Activated CD4-positive, alpha-beta memory T cell treated with anti-CD3 and anti-CD28 coated beads for 36 hours (primary cell): ENCODE results near the gene MS4A3. TPM values are rescaled to one million over a fixed set of nuclear protein-coding genes. Genes with fewer than 3 reads are reported as not detected.
"Not testable (repeated sequence)": the region's sequence is repeated elsewhere in the genome, so short reads cannot be mapped to it uniquely, and the experiment has no call there.

Experiments
- CTCF ChIA-PET: fragments of 350-600 bp; sonication (Branson Sonifier 250); formaldehyde crosslinking; loops from one replicate; lab custom pipeline; 2021; ENCODE audit warnings: antibody characterized with exemption, inconsistent platforms; lab: Charles Lee
- POLR2A ChIA-PET: fragments of 350-600 bp; sonication (Branson Sonifier 250); formaldehyde crosslinking; loops from one replicate; lab custom pipeline; 2021; ENCODE audit warnings: antibody characterized with exemption; lab: Charles Lee
- DNase-seq: peaks from one replicate; pipeline ENCODE4 v3.0.0-alpha.2; 2020
- H3K27ac Mint-ChIP-seq: one replicate; pipeline ENCODE4 v1.8.0; 2021; ENCODE audit warnings: mixed read lengths
- H3K27me3 Mint-ChIP-seq: one replicate; pipeline ENCODE4 v1.8.0; 2021; ENCODE audit warnings: mixed read lengths
- H3K36me3 Mint-ChIP-seq: one replicate; pipeline ENCODE4 v1.8.0; 2021; ENCODE audit warnings: mixed read lengths
- H3K4me1 Mint-ChIP-seq: one replicate; pipeline ENCODE4 v1.8.0; 2021; ENCODE audit warnings: low read depth, mixed read lengths
- H3K4me3 Mint-ChIP-seq: one replicate; pipeline ENCODE4 v1.8.0; 2021; ENCODE audit warnings: mild to moderate bottlenecking, mixed read lengths
- H3K9me3 Mint-ChIP-seq: one replicate; pipeline ENCODE4 v1.8.0; 2021; ENCODE audit warnings: mixed read lengths
- intact Hi-C: fragments of 100-400 bp; cut with micrococcal nuclease; formaldehyde crosslinking; loops from one replicate; pipeline ENCODE4 v1.15.1; 2023
- total RNA-seq, 2 experiments: library from RNA; stranded (reverse); gene quantifications; one replicate each; pipeline ENCODE4 v1.2.3, GENCODE V29; 2021

The MS4A3 gene
- total RNA-seq, 2 experiments from 2014 or later: not detected

GRCh38 chr11:60069450-60069849 is 13.0 kb downstream of the MS4A3 start:
- peaks cover 4% of the 10 kb centered on the region for H3K27me3 Mint-ChIP-seq
- no peak overlapping the region for H3K27ac Mint-ChIP-seq
- no peak for DNase-seq
- no peak overlapping the region for H3K4me3 Mint-ChIP-seq
- intact Hi-C loops: no loop called here
- POLR2A ChIA-PET: no interaction called here
- CTCF ChIA-PET: interaction anchor here (0.6 kb wide), 1 partner anchor 196 kb away, joined by 4 read pairs; no protein-coding TSS in a partner anchor
- H3K36me3 Mint-ChIP-seq: no peaks in the 10 kb centered on the region
- no peaks in the 10 kb centered on the region for H3K4me1 Mint-ChIP-seq
- H3K9me3 Mint-ChIP-seq: no peaks in the 10 kb centered on the region

GRCh38 chr11:60071644-60072043 is 15.2 kb downstream of the MS4A3 start:
- H3K27ac Mint-ChIP-seq, H3K27me3 Mint-ChIP-seq, intact Hi-C loops, H3K4me1 Mint-ChIP-seq, H3K4me3 Mint-ChIP-seq, H3K9me3 Mint-ChIP-seq, DNase-seq, H3K36me3 Mint-ChIP-seq, POLR2A ChIA-PET, CTCF ChIA-PET: not testable (repeated sequence)

GRCh38 chr11:60077216-60077817 is 20.9 kb downstream of the MS4A3 start:
- Mint-ChIP-seq H3K27me3 (peaks cover 5% of the 10 kb centered on the region), H3K27ac (no peak overlapping the region), H3K36me3 (no peaks in the 10 kb centered on the region), H3K4me1 (no peaks in the 10 kb centered on the region), H3K9me3 (peaks cover 6% of the 10 kb centered on the region), H3K4me3 (no peak overlapping the region)
- CTCF ChIA-PET: no interaction called here
- POLR2A ChIA-PET: no interaction called here
- intact Hi-C loops: no loop called here
- no peak for DNase-seq

- no peak for DNase-seq
- CTCF ChIA-PET: no interaction called here
- peaks cover 6% of the 10 kb centered on the region for H3K9me3 Mint-ChIP-seq
- intact Hi-C loops: no loop called here
- POLR2A ChIA-PET: no interaction called here
- no peak overlapping the region for H3K4me3 Mint-ChIP-seq
- H3K27ac Mint-ChIP-seq: no peak overlapping the region
- H3K27me3 Mint-ChIP-seq: peaks cover 6% of the 10 kb centered on the region
- H3K36me3 Mint-ChIP-seq: no peaks in the 10 kb centered on the region
- H3K4me1 Mint-ChIP-seq: no peaks in the 10 kb centered on the region
Observed at GRCh38 chr11:60077981-60078380, 21.5 kb downstream of the MS4A3 start.

- CTCF ChIA-PET: no interaction called here
- H3K9me3 Mint-ChIP-seq: peaks cover 6% of the 10 kb centered on the region
- POLR2A ChIA-PET: no interaction called here
- no peak overlapping the region for H3K4me3 Mint-ChIP-seq
- no peaks in the 10 kb centered on the region for H3K36me3 Mint-ChIP-seq
- H3K27me3 Mint-ChIP-seq: peaks cover 6% of the 10 kb centered on the region
- DNase-seq: no peak
- intact Hi-C loops: no loop called here
- H3K27ac Mint-ChIP-seq: no peak overlapping the region
- H3K4me1 Mint-ChIP-seq: no peaks in the 10 kb centered on the region
Observed at GRCh38 chr11:60078745-60079144, 22.3 kb downstream of the MS4A3 start.

GRCh38 chr11:60080535-60080934 is 24.1 kb downstream of the MS4A3 start:
- Mint-ChIP-seq H3K9me3 (peaks cover 6% of the 10 kb centered on the region), H3K4me3 (no peak overlapping the region), H3K27ac (no peak overlapping the region), H3K36me3 (no peaks in the 10 kb centered on the region), H3K4me1 (no peaks in the 10 kb centered on the region), H3K27me3 (peaks cover 17% of the 10 kb centered on the region)
- no peak for DNase-seq
- ChIA-PET POLR2A (no interaction called here), CTCF (no interaction called here)
- intact Hi-C loops: no loop called here

- H3K36me3 Mint-ChIP-seq: no peaks in the 10 kb centered on the region
- H3K27ac Mint-ChIP-seq: no peak overlapping the region
- DNase-seq: no peak
- CTCF ChIA-PET: no interaction called here
- intact Hi-C loops: no loop called here
- no peaks in the 10 kb centered on the region for H3K4me1 Mint-ChIP-seq
- no peak overlapping the region for H3K4me3 Mint-ChIP-seq
- H3K27me3 Mint-ChIP-seq: peaks cover 33% of the 10 kb centered on the region
- H3K9me3 Mint-ChIP-seq: peaks cover 2% of the 10 kb centered on the region
- POLR2A ChIA-PET: no interaction called here
Observed at GRCh38 chr11:60084631-60085273, 28.3 kb downstream of the MS4A3 start.

- DNase-seq: no peak
- no peaks in the 10 kb centered on the region for H3K4me1 Mint-ChIP-seq
- no peak overlapping the region for H3K4me3 Mint-ChIP-seq
- H3K36me3 Mint-ChIP-seq: no peaks in the 10 kb centered on the region
- intact Hi-C loops: no loop called here
- ChIA-PET CTCF (no interaction called here), POLR2A (no interaction called here)
- H3K9me3 Mint-ChIP-seq: no peaks in the 10 kb centered on the region
- no peak overlapping the region for H3K27ac Mint-ChIP-seq
- peaks cover 28% of the 10 kb centered on the region for H3K27me3 Mint-ChIP-seq
Observed at GRCh38 chr11:60085909-60086308, 29.4 kb downstream of the MS4A3 start.

GRCh38 chr11:60087239-60087638 is 30.8 kb downstream of the MS4A3 start:
- ChIA-PET CTCF (no interaction called here), POLR2A (no interaction called here)
- no peak overlapping the region for H3K27ac Mint-ChIP-seq
- H3K4me3 Mint-ChIP-seq: no peak overlapping the region
- H3K36me3 Mint-ChIP-seq: no peaks in the 10 kb centered on the region
- H3K27me3 Mint-ChIP-seq: peaks cover 28% of the 10 kb centered on the region
- intact Hi-C loops: no loop called here
- no peaks in the 10 kb centered on the region for H3K9me3 Mint-ChIP-seq
- no peaks in the 10 kb centered on the region for H3K4me1 Mint-ChIP-seq
- DNase-seq: no peak

GRCh38 chr11:60088364-60088763 is 31.9 kb downstream of the MS4A3 start, which contains the start of gene MS4A2:
Gene MS4A2, plus strand, starts transcription at chr11:60088664. Its CDS starts 102 bp downstream, at chr11:60088766.
- Mint-ChIP-seq H3K4me3 (no peak within 1 kb of the TSS), H3K27me3 (peaks cover 27% of the 10 kb centered on the region), H3K36me3 (no peaks in the 10 kb centered on the region), H3K27ac (no peak within 1 kb of the TSS), H3K4me1 (no peaks in the 10 kb centered on the region), H3K9me3 (no peaks in the 10 kb centered on the region)
- intact Hi-C loops: no loop called here
- ChIA-PET POLR2A (no interaction called here), CTCF (no interaction called here)
- DNase-seq: no peak

GRCh38 chr11:60095477-60096120 is 39.1 kb downstream of the MS4A3 start:
- Mint-ChIP-seq H3K4me1 (no peaks in the 10 kb centered on the region), H3K9me3 (no peaks in the 10 kb centered on the region), H3K36me3 (no peaks in the 10 kb centered on the region), H3K27ac (no peak overlapping the region), H3K4me3 (no peak overlapping the region), H3K27me3 (no peaks in the 10 kb centered on the region)
- intact Hi-C loops: no loop called here
- DNase-seq: no peak
- ChIA-PET CTCF (no interaction called here), POLR2A (no interaction called here)

- intact Hi-C loops: no loop called here
- CTCF ChIA-PET: no interaction called here
- no peaks in the 10 kb centered on the region for H3K36me3 Mint-ChIP-seq
- H3K4me1 Mint-ChIP-seq: no peaks in the 10 kb centered on the region
- no peak overlapping the region for H3K4me3 Mint-ChIP-seq
- H3K9me3 Mint-ChIP-seq: no peaks in the 10 kb centered on the region
- no peaks in the 10 kb centered on the region for H3K27me3 Mint-ChIP-seq
- no peak for DNase-seq
- no peak overlapping the region for H3K27ac Mint-ChIP-seq
- POLR2A ChIA-PET: no interaction called here
Observed at GRCh38 chr11:60097189-60097588, 40.7 kb downstream of the MS4A3 start.

GRCh38 chr11:60098508-60098907 is 42.0 kb downstream of the MS4A3 start:
- Mint-ChIP-seq H3K27ac (no peak overlapping the region), H3K4me3 (no peak overlapping the region)

More at GRCh38 chr11:60098508-60098907, 42.0 kb downstream of the MS4A3 start:
- Mint-ChIP-seq H3K4me1 (no peaks in the 10 kb centered on the region), H3K36me3 (no peaks in the 10 kb centered on the region), H3K9me3 (no peaks in the 10 kb centered on the region), H3K27me3 (no peaks in the 10 kb centered on the region)
- intact Hi-C loops: no loop called here
- no peak for DNase-seq
- CTCF ChIA-PET: no interaction called here
- POLR2A ChIA-PET: no interaction called here
